ENCODE measurements around the gene HK2. TPM values are rescaled to one million over a fixed set of nuclear protein-coding genes. Genes with fewer than 3 reads are reported as not detected.

The HK2 gene
- total RNA-seq, 2 experiments from 2014 or later: 7.7 to 8.9 TPM

DNA sequence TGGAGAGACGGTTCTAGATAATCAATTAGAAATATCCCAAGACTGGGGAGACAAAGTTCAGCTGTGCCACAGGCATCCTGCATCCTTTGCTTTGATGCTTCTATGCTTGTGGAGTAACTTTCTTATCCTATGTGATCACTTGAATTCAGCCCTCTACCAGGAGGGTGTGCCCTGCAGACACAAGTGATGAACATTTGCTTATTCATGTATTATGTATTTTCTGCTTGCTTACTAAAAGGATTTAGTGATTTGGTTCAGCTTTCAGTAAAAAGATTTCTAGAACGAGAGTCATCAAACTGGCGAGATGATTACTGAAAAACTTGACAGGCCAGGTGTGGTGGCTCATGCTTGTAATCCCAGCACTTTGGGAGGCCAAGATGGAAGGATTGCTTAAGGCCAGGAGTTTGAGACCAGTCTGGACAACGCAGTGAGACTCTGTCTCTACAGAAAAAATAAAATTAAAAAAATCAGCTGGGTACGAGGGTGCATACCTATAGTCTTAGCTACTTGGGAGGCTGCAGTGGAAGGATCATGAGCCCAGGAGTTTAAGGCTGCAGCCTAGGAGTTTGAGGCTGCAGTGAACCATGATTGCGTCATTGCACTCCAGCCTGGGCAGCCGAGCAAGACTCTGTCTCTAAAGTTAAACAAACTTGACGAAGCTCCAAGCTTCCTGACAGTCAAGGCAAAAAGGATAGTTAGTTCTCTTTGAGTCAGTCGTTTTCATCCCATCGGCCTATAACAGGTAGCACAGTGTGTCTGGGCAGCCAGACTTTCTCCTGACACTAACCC, 13.3 kb downstream of the HK2 start:
- DNase-seq (no peak), ATAC-seq (ENCODE audit: poor library complexity) (no peak)
- peak overlapping the region; percentile 43 for H3K4me3 Mint-ChIP-seq
- H3K4me3 ChIP-seq (ENCODE audit: low read length): no peak overlapping the region
- intact Hi-C loops (cut with DNase I, micrococcal nuclease): loop anchor here (10.0 kb wide), 2 partner anchors 108 to 1462 kb away; partner anchors contain the start of genes ALMS1 (in 1 of the 2) and POLE4 (in 1 of the 2)
- peaks cover 97% of the 10 kb centered on the region for H3K4me1 ChIP-seq (ENCODE audit: insufficient read depth, low read length)
- no peaks in the 10 kb centered on the region for H3K9me3 ChIP-seq (ENCODE audit: control insufficient read depth in 1 of 2, insufficient read depth in 1 of 2, low read length in 2 of 2)
- H3K36me3 ChIP-seq (ENCODE audit: insufficient read depth, low read length): no peaks in the 10 kb centered on the region
- ChIA-PET CTCF (interaction anchor here (4.9 kb wide), 1 partner anchor 11 kb away, joined by 35 read pairs; no protein-coding TSS in a partner anchor), POLR2A (interaction anchor here (1.6 to 1.8 kb wide), 2 partner anchors 10 to 13 kb away, joined by 9 to 17 read pairs; partner anchors contain the start of gene HK2)
- H3K9me3 Mint-ChIP-seq: no peaks in the 10 kb centered on the region
- no peaks in the 10 kb centered on the region for H3K36me3 Mint-ChIP-seq (ENCODE audit: low read depth)
- no peaks in the 10 kb centered on the region for H3K27me3 ChIP-seq (ENCODE audit: control insufficient read depth in 1 of 2, insufficient read depth in 2 of 2, low read length in 2 of 2)
- H3K27me3 Mint-ChIP-seq: no peaks in the 10 kb centered on the region
- H3K4me1 Mint-ChIP-seq (ENCODE audit: low read depth): peaks cover 99% of the 10 kb centered on the region
- TF ChIP-seq CTCF (IDR thresholded peaks at IDR 0.05): no peak
- peak overlapping the region; percentile 98 for H3K27ac Mint-ChIP-seq
- no peak overlapping the region for H3K27ac ChIP-seq (ENCODE audit: low read depth in 1 of 2, low read length in 2 of 2)

GRCh38 chr2:74849228-74849892, 15.4 kb downstream of the HK2 start:
- no peaks in the 10 kb centered on the region for H3K27me3 ChIP-seq (ENCODE audit: control insufficient read depth in 1 of 2, insufficient read depth in 2 of 2, low read length in 2 of 2)
- ATAC-seq (ENCODE audit: poor library complexity) (peak; percentile 84), DNase-seq (peak in 11 of 14 experiments; percentile 23 to 88 (median 54))
- ChIA-PET POLR2A (interaction anchor here (0.7 to 2.9 kb wide), 9 partner anchors 9 to 671 kb away, joined by 3 to 169 read pairs (median 6); partner anchors contain the start of genes AUP1, HK2, HTRA2 and MOB1A), CTCF (interaction anchor here (1.2 to 4.9 kb wide), 4 partner anchors 9 to 135 kb away, joined by 5 to 35 read pairs (median 10); no protein-coding TSS in a partner anchor)
- no peaks in the 10 kb centered on the region for H3K9me3 ChIP-seq (ENCODE audit: control insufficient read depth in 1 of 2, insufficient read depth in 1 of 2, low read length in 2 of 2)
- H3K4me3 Mint-ChIP-seq: peak overlapping the region; percentile 84
- H3K27ac ChIP-seq (ENCODE audit: low read depth in 1 of 2, low read length in 2 of 2): peak overlapping the region; percentile 81 to 90
- intact Hi-C loops (cut with DNase I, micrococcal nuclease): loop anchor here (1.0 to 10.0 kb wide), 4 partner anchors 9 to 1465 kb away; partner anchors contain the start of genes ALMS1 (in 1 of the 2) and POLE4 (in 1 of the 2)
- peaks cover 81% of the 10 kb centered on the region for H3K4me1 ChIP-seq (ENCODE audit: insufficient read depth, low read length)
- H3K36me3 ChIP-seq (ENCODE audit: insufficient read depth, low read length): peaks cover 3% of the 10 kb centered on the region
- peak overlapping the region; percentile 98 for H3K27ac Mint-ChIP-seq
- no peaks in the 10 kb centered on the region for H3K9me3 Mint-ChIP-seq
- H3K4me3 ChIP-seq (ENCODE audit: low read length): peak overlapping the region; percentile 37
- peaks cover 88% of the 10 kb centered on the region for H3K4me1 Mint-ChIP-seq (ENCODE audit: low read depth)
- no peak for TF ChIP-seq CTCF (IDR thresholded peaks at IDR 0.05)
- no peaks in the 10 kb centered on the region for H3K27me3 Mint-ChIP-seq
- peaks cover 5% of the 10 kb centered on the region for H3K36me3 Mint-ChIP-seq (ENCODE audit: low read depth)

DNA sequence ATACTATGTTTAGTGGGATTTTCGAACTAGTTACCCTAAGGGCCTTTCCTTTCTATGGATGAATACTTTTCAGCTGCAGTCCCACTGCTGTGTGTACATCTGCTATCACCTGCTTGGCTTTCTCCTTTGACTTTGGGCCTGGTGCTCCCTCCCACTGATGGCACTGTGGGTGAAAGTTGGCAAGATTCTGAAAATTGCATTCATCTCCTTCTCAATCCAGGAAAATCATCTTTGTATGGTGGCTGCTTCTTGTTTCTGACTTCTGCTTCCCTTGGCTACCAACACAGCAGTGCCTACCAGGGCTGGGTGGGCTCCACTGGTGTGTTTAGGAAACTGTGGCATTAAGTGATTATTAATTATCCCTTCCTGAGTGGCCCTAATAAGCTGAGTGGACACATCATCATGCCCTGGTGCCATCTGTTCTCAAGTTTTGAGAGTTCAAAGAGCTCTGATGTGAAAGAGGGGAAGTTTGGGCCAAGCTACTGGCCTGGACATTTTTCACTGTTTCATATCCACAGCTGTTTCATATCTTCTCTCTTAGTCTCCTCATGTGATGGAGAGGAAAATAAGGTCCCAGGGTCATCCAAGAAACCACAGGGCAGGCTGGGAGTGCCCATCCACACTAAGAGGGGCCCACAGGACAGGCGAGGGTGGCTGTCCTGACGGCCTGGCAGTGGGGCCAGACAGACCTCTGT, 16.7 kb downstream of the HK2 start:
- H3K27me3 Mint-ChIP-seq: no peaks in the 10 kb centered on the region
- Histone ChIP-seq H3K9me3 (ENCODE audit: control insufficient read depth in 1 of 2, insufficient read depth in 1 of 2, low read length in 2 of 2) (no peaks in the 10 kb centered on the region), H3K4me3 (ENCODE audit: low read length) (no peak overlapping the region), H3K4me1 (ENCODE audit: insufficient read depth, low read length) (peaks cover 71% of the 10 kb centered on the region), H3K27me3 (ENCODE audit: control insufficient read depth in 1 of 2, insufficient read depth in 2 of 2, low read length in 2 of 2) (no peaks in the 10 kb centered on the region), H3K36me3 (ENCODE audit: insufficient read depth, low read length) (peaks cover 11% of the 10 kb centered on the region), H3K27ac (ENCODE audit: low read depth in 1 of 2, low read length in 2 of 2) (peak overlapping the region in 1 of 2 donors; percentile 90)
- H3K4me3 Mint-ChIP-seq: peak overlapping the region; percentile 16
- no peak for DNase-seq
- H3K9me3 Mint-ChIP-seq: no peaks in the 10 kb centered on the region
- ATAC-seq (ENCODE audit: poor library complexity): no peak
- no peak for TF ChIP-seq CTCF (IDR thresholded peaks at IDR 0.05)
- peaks cover 15% of the 10 kb centered on the region for H3K36me3 Mint-ChIP-seq (ENCODE audit: low read depth)
- intact Hi-C loops (cut with DNase I, micrococcal nuclease): loop anchor here in 1 of 2 experiments (2.0 kb wide), 2 partner anchors 14 to 24 kb away; no protein-coding TSS in a partner anchor
- H3K27ac Mint-ChIP-seq: peak overlapping the region; percentile 98
- ChIA-PET POLR2A (interaction anchor here (1.9 to 2.9 kb wide), 2 partner anchors 14 to 23 kb away, joined by 8 to 169 read pairs; partner anchors contain the start of gene HK2), CTCF (interaction anchor here (2.3 to 4.9 kb wide), 3 partner anchors 11 to 25 kb away, joined by 7 to 35 read pairs (median 14); no protein-coding TSS in a partner anchor)
- peaks cover 75% of the 10 kb centered on the region for H3K4me1 Mint-ChIP-seq (ENCODE audit: low read depth)

Data from CD4-positive, alpha-beta T cell (primary cell).